GM19240 (cell line): ENCODE results near the gene UBR4.

Experiments
- DNase-seq: peaks from one replicate; pipeline ENCODE4 v3.0.0; 2011; ENCODE audit warnings: low spot score; ENCODE audit not compliant: insufficient read length

Gene UBR4

DNA sequence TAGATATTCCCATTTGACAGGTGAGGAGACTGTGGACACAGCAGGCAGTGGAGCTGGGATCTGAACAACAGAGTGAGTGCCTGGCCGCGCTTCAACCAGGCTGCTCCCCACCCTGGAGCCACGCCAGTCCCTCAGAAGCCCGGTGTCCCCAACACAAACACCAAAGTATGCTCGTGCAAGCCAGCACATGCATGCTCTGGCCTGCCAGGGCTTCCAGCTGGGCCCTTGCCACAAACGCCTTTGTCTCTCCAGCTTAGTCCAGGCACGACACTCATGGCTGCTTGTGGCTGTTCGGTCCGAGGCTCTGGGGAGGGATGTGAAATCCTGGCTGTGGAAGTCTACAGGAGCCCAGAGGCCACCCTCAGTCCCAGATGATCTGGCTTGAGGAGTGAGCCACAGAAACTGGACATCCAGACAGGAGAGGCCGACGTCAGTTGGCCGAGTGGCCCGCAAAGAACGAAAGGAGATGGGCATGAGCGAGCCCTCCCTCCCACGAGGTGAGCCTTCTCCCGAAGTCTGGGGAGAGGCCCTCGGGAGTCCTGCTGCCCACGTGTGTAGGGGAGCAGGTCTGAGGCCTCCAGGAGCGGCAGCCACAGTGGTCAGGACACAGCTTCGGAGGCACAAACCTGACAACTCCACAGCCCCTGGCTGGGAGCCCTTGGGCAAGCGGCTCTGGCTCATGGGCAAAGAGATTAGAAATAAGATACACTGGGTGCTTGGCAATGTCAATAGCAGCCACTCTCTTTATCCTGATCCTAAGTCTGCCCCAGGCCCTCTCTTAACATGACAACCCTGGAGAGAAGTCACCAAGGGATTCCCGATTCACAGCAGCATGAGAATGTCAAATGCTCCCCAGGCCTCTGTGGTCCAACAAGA, 136.5 kb downstream of the UBR4 start:
- DNase-seq, result no peak

DNA sequence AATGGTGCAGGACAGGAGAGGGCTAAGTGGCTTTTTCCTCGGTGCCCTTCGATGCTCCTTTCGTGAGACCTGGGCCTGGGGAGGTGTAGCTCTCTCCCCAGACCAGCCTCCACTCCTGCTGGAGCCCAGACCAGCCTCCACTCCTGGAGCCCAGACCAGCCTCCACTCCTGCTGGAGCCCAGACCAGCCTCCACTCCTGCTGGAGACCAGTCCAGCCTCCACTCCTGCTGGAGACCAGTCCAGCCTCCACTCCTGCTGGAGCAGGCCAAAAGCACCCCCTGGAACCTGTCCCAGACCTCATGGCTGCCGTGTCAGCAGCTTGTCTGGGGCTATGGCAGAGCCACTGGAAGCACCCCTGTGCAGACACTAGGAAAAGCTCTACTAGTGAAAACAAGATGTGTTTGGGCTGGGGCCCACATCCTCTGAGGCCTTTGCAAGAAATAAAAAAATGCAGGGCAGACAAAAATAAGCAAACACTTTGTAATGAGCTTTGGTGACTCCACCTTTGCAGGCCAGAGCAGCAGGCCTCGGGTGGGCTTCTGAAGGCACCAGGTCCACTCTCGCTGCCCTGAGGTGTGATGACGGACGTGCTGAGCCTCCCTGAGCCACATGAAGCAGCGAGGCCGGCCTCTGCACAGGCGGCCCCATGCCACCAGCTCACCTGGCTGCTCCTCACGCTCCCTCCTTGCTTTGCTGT, 137.6 kb downstream of the UBR4 start:
- no peak for DNase-seq

DNA sequence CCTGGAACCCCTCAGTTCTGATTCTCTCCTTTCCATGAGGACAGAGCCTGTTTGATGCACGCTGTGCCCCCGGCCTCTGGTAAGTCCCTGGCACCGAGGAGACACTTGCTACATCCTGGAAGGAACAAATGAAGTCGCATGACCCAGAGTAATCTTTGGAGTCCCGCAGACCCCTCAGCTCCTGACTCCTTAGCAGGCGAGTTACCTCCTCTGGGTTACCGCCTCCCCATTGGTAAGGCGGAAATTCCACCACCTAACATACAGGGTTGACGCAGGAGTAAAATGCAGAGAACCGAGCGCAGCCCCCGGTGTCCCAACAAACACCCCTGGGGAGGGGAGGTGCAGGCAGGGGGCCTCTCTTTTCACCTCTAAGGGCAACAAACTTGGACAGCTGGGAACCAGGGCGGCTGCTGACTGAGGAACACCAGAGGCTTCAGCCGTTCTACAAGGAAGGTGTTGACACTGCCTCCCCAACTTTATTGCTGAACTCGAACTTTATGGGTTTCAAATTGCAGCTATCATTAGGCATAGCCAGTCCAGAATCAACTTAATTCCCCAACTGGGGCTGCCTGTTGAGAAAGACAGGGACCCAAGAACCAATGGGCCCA, 138.3 kb downstream of the UBR4 start:
- no peak for DNase-seq

DNA sequence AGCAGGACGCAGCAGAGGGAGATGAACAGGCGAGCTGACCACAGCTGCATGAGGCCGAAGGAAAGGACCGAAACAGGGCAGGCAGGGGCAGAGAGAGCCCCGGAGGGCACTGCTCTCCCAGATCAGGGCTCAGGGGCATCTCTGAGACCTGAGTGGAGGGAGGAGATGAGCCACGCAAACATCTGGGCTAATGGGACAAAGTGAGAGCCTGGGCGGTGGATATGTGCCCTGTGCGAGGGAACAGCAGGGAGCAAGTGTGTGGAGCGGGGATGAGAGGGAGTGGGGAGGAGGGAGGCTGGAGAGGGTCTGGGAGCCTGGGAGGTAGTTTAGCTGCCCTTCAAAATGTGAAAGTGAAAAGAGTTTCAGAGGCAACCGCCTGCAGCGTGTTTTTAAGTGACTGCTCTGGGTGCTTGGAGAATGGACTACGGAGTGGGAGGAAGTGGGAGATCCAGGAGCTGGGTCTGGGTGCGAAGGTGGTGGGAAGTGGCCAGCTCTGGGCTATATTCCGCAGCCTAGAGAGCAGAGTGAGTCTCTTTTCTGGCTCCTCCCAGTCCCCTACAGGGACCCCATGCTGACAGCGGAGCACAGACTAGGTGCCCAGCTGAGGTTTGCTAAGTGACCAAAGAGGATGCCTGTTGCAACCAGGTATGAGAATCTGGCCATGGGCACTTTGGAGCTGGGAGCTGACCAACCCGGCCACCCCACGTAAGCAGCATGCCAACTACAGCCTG, 139.0 kb downstream of the UBR4 start:
- no peak for DNase-seq

DNA sequence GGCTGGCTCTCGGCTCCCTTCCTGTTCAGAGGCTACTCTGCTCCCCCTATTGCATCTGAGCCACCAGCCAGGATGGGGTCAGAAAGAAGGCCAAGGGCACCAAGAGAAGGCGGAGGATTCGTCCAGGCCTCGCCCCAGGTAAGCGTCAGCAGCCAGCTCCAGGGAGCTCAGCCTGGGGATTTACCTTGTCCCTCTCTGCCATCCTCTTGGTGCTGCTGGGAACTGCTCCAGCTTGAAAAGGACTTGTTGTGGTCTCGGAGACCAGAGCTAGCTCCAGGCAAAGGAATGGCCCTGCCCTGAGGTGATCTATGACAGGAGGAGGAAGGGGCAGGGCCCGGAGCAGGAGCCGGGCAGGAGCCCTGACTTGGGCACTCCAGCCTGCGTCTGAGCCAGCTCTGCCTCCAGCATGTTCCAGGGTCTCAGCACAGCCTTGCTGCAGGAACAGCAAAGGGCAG, 139.8 kb downstream of the UBR4 start:
- no peak for DNase-seq

DNA sequence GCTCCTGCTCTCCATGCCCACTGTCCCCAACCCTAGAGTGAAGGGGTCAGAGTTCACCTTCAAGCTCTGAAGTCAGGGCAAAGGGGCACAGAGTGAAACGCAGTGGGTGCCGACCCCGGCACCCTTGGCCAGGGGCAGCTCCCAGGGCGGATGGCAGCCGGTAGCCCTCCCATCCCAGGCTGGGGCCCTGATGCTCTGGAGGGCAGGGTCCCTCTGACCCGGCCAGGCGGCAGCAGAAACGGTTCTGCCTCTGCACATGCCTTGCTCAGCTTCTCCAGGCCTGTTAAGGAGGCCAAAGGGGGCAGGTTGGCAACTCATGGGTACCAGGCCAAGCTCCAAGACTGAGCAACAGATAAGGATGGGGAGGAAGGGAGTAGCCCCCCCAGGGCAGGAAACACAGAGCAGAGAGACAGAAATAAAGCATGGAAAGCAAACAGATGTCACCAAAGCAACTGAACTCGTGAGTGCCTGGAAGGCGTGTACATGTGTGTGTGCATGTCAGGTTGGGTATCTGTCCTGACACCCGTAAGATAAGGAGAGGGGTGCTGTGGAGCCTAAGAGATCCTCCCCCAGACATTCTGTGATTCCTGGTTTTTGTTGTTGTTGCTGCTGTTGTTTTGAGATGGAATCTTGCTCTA, 141.3 kb downstream of the UBR4 start:
- DNase-seq, result no peak

DNA sequence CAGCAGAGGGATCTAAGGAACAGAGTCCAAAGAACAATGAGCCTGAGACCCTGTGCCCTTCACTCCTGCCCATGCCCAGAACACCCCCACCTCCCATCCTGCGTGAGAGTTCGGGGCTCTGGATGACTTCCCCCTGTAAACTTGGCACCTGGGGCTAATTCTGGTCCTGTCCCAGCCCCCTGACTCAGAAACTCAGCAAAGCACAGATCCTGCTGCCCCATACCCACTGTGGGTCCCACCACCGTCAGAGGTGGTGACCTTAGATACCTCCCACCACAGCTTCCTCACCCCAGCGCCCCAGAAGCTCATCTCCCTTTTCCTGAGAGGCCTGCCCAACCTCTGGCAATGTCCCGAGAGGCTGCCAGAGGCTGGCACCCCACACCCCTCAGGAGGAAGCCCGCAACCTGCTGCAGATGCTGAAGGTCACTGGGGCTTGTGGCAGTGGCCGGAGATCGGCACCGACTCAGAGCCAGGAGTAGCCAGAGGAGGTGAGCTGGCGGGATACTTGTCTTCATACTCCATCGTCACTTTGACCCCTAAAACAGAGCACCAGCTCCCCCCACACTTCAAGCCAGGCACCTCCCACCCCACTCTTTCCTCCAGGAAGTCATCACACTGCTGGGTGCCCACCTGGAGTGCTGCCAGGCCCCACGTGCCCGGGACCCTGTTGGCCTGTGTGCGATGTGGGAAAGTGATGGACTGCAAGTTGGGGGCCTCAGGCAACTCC, 142.0 kb downstream of the UBR4 start:
- no peak for DNase-seq

DNA sequence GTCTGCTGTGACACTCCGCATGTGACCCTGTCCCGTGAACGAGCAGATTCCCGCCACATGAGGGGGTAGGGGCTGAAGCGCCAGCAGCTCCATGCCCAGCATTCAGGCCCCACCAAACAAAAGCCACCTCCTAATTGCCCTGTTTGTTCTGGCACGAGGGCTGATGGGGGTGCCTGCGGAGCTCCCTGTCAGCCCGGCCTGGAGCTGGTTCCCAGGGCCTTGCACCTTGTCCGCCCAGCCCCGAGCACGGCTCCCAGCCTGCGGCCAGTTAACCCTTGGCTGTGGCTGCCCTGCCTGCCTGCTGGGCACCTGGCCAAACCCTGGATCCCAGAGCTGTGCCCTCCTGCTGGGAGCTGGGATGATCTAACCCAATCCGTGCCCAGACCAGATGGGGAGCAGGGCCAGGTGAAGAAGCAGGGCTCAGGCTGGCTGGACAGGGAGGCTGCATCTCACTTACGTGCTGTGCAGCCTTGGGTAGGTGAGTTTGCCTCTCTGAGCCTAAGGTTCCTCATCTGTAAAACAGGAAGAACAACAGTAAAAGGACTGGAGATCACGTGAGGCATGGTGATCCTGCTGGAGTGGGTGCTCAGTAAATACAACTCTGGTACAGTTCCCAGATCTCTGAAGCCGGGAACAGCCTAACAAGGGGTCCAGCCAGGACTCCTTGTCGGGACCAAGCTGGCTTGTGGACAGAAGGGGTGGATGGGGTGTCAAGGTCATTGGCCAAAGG, 142.7 kb downstream of the UBR4 start:
- no peak for DNase-seq

DNA sequence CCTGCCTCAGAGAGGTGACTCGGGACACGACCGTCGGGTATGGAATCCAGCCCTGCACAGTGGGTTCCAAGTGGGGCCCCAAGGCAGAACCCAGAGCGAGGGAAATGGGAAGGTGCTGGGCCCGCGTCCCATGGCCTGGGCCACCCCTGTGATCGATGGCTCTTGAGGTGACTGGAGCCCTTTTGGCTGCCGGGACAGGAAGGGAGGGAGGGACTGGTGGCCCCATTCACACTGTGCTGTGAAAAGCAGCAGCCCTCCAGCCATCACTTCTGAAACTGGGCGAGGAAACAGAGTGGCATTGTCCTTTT, 143.2 kb downstream of the UBR4 start:
- no peak for DNase-seq

DNA sequence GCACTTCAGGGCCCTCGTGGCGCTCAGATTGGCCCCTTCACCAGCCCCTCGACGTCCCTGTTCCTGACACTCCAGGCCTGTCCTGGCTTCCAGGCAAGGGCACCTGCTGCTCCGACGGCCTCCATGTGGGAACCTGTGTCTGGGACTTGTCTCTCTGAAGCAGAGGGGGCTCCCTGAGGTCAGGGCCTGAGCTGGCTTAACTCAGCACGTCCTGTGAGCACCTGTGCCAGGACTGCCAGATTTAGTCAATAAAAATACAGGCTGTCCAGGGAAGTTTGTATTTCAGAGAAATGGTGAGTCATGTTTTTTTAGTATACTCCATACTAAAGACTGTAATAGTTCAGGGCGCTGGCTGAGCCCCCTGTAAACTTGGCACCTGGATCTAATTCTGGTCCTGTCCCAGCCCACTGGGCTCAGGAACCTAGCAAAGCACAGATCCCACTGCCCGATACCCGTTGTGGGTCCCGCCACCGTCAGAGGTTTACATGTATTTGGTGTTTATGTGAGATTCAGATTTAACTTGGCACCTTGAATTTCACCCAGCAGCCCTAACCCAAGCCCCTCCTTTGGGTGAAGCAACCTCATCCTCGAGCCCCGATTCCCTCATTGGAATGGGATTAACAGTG, 143.7 kb downstream of the UBR4 start:
- no peak for DNase-seq

DNA sequence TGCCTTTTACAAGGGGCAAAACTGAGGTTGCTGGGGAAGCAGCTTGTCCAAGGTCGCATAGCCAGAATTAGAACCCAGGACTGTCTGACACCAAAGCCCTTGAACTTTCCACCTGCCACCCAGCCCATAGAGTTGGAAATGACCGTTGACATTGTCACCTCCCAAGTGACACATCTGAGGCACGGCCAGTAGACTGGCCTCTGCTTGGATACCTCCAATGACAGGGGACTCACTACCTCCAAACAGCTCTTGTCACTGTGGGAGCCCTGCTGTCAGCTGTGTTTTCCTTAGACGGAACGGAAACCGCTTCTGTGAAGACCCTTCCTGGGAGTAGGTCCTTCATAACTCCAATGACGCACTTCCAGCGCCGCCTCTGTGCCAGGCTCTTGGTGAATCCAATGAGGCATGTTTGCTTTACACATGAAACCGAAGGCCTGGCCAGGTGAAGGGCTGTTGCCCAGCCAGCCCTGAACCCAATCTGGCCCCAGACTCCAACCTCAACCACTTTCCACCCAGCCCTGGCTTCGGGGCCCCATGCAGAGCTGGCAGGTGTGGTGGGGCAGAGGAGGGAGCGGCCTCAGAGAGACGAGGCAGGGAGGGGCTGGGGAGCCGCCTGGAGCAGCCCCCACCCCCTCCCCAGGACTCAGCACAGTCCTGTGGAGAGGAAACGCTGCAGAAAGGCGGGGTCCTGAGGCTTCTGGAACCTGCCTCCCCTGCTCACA, 144.4 kb downstream of the UBR4 start:
- no peak for DNase-seq

DNA sequence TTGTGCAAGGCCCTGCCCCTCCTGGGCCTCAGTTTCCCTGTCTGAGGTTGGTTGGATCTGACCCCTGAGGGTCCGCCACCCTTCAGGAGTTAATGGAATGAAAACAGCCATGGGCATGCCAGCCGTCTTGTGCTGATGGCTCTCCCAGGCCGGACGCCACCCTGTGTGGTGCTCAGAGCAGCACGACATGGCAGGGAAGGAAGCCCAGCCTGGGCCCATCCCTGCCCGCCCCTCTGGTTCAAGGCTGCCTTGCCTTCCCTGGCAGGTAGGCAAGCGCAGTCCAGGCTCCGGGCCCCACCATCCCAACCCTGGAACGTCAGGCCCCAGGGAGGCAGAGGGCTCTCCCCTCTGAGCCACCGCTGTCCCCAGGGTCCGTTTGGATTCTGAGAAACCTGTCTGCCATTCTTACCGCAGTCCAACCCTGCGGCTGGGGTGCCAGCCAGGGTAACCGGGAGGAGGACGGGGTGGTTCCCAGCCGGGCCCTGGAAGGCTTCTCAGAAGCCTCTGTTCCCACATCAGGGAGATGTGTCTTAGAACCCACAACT, 145.1 kb downstream of the UBR4 start:
- DNase-seq, result no peak

DNA sequence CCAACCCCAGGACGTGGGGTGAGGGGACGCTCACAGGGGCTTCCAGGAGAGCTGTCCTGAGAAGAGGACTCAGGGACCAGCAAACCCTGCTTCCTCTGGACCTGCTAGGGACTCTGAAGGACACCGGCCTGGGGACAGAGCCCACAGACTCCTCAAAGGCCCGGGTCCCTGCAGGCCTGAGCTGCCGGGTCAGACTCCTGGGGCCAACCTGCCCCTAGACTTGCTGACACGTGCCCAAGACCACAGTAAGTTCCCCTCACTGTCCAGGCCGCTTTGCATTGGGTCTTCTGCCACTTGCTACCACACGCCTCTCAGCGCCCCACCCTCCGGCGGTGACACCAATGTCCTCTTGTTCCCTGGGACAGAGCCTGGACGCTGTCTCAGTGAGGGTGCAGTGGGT, 146.9 kb downstream of the UBR4 start:
- DNase-seq, result no peak

DNA sequence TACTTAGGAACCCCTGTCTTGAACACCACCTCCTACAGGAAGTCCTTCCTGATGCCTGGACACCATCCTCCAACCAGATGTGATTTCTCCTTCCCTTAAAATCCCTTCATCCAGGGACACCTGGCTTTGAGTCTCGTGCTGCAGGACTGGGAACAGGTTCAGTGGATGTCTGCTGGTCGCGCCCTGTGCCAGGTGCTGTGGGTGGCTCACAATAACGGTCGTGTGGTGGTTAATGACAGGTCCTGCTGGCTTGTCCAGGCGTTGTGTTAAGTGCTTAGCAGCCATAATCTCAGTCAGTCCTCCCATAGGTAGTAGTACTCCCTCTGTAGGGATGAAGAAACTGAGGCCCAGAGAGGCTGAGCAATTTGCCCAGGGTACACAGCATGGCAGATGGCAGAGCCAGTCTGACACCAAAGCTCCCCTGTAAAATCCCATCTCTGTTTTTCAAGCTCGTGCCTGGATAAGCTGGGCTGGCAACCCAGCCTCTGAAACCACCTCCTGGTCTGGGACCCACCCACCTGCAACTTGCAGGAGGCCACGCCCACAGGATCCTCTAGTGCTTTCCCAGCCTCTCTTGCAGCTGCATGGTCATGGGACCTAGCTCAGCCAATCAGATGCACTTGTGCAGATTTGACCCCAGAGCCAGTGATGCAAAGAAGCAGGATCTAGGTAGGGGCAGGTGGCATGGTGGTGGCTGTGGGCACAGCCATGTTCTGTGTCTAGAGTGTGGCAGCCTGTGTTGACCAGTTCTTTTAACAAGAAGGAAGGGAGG, 147.6 kb downstream of the UBR4 start:
- DNase-seq, result no peak

DNA sequence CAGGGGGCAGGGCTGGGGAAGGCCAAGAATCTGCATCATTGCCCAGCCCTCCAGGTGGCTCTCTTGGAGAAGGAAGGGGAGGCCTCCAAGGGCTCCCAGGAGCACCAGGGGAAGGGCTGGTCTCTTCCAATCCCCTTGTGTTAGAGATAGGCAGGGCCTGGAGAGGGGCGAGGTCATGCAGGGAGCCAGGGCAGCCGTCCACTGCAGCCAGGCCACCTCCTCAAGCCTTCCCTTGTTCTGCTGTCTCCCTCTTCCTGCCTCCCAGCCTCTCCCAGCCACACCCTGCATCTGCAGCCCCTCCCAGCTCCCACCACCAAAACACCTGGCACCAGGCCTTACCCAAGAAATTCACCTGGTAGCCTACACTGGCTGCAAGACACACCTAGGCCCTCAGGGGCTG, 148.3 kb downstream of the UBR4 start:
- DNase-seq, result no peak

DNA sequence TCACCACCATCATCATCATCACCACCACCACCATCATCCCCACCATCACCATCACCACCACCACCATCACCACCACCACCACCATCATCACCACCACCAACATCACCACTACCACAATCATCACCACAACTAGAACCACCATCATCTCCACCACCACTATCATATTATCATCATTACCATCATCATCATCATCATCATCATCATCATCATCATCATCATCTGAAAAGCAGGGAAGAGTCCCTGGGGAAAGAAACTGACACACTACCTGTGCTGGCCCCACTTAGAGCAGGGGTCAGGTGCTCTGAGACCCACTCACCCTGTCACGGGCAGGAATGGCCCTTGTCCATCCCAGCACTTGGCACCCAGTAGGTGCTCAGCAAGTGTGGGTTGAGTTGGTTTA, 148.7 kb downstream of the UBR4 start:
- DNase-seq, result no peak

DNA sequence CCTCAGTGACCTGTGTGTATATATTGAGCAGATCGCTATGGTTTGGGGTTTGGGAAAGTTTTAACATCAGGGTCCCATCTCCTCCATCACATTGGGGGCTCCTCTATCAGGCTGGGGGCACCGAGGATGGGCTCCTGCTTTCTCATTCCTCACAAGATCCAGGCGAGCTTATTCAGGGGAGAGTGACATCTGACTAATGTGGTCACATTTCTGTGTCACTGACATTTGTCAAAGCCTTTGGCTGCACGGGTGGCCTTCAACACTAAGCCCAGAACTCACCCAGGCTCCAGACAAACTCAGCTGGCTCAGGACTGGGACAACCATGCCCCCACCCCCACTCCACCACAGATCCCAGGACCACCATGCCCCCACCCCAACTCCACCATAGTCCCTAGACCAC, 150.3 kb downstream of the UBR4 start:
- DNase-seq, result no peak

DNA sequence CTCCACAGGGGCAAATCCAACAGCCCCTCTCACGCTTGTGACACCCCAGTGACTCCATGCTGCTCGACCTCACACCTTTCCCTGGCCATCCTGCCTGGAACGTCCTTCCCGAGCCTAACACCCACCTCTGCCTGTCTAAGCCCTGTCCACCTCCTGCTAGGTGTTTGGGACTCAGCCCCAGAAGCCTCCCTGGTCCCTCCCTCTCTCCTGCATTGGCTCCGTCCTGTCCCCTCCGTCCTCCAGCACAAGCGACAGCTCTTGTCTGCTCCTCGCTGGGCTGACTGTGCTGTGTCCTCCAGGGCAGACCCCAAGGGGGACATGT, 151.6 kb downstream of the UBR4 start:
- no peak for DNase-seq
